ENCODE data around the gene MYO5B.
A peak's percentile ranks its signal among the peaks of the same experiment; 100 is the strongest.

The MYO5B gene

DNA sequence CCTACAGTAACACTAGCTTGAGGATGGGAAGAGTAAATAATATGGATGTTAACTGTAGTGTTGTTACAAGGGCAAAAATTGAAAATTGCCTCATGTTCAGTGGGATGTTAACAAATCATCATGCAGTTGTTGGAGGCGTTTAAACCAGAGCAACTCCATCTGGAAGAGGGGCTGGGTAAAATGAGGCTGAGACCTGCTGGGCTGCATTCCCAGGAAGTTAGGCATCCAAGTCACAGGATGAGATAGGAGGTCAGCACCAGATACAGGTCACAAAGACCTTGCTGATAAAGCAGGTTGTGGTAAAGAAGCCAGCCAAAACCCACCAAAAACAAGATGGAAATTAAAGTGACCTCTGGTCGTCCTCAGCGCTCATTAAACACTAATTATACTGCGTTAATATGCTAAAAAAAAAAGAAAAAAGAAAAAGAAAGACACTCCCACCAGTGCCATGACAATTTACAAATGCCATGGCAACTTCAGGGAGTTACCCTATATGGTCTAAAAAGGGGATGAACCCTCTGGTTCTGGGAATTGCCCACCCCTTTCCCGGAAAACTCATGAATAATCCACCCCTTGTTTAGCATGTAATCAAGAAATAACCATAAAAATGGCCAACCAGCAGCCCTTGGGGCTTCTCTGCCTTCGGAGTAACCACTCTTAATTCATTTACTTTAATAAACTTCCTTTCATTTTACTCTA, 101.4 kb downstream of the MYO5B start:
- peaks cover 58% of the 10 kb centered on the region for H3K4me1 ChIP-seq (ENCODE audit: low read length)

DNA sequence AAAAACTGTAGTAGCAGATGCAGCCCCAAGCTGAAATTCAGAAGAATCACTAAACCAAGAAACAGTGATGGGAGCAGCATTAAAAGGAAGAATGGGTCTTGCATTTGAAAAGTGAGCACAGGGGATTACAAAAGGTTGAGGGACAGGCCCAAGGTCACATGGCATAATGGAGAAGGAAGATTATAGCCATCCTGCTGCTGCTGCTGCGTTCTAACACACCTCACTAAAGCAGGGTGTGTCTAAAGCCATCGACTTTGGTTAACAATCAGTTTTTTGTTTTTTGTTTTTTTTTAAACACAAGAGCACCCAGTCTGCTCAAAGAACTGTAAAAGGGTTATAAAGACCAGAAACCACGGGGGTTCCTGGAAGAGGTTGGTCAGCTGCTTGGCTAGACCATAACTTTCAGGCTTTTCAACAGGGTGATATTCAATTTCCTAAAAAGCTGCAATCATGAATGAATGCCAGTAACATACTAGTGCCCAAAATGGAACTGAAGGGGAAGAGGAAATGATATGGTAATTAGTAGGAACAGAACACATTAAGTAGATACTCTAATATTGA, 102.6 kb downstream of the MYO5B start:
- TF ChIP-seq, protein P1, sequence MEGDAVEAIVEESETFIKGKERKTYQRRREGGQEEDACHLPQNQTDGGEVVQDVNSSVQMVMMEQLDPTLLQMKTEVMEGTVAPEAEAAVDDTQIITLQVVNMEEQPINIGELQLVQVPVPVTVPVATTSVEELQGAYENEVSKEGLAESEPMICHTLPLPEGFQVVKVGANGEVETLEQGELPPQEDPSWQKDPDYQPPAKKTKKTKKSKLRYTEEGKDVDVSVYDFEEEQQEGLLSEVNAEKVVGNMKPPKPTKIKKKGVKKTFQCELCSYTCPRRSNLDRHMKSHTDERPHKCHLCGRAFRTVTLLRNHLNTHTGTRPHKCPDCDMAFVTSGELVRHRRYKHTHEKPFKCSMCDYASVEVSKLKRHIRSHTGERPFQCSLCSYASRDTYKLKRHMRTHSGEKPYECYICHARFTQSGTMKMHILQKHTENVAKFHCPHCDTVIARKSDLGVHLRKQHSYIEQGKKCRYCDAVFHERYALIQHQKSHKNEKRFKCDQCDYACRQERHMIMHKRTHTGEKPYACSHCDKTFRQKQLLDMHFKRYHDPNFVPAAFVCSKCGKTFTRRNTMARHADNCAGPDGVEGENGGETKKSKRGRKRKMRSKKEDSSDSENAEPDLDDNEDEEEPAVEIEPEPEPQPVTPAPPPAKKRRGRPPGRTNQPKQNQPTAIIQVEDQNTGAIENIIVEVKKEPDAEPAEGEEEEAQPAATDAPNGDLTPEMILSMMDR (IDR thresholded peaks at IDR 0.05; ENCODE audit: low read length) = no peak
- TF ChIP-seq EZH2 (optimal IDR thresholded peaks at IDR 0.05; ENCODE audit: low read depth, low read length) = no peak
- TF ChIP-seq EZH2phosphoT487 (IDR thresholded peaks at IDR 0.05; ENCODE audit: low read length) = no peak
- H2AFZ ChIP-seq (ENCODE audit: low read length) = peak overlapping the region; percentile 33
- H4K20me1 ChIP-seq (ENCODE audit: insufficient read depth, low read length) = no peaks in the 10 kb centered on the region
- H3K4me1 ChIP-seq (ENCODE audit: low read length) = peaks cover 46% of the 10 kb centered on the region
- H3K9me2 ChIP-seq (replicated peaks; ENCODE audit: insufficient read depth, low read length) = no peaks in the 10 kb centered on the region
- H3K4me3 ChIP-seq (ENCODE audit: low read length) = peak overlapping the region; percentile 33
- H3K27me3 ChIP-seq (replicated peaks; ENCODE audit: insufficient read depth, low read length) = no peaks in the 10 kb centered on the region
- peaks cover 79% of the 10 kb centered on the region for H3K79me2 ChIP-seq (ENCODE audit: low read length)
- peak overlapping the region; percentile 92 for H3K27ac ChIP-seq (ENCODE audit: low read length)
- H3K36me3 ChIP-seq (replicated peaks; ENCODE audit: insufficient read depth, low read length) = no peaks in the 10 kb centered on the region
- DNase-seq = peak; percentile 21
- H3K9ac ChIP-seq (ENCODE audit: low read length) = peak overlapping the region; percentile 54
- no peaks in the 10 kb centered on the region for H3K9me3 ChIP-seq (replicated peaks; ENCODE audit: insufficient read depth, low read length)
- peak overlapping the region; percentile 83 for H3K4me2 ChIP-seq (ENCODE audit: low read depth, low read length)
- peaks cover 25% of the 10 kb centered on the region for H3F3A ChIP-seq (ENCODE audit: insufficient read depth, low read length)

More for the DNA sequence above, 101.4 kb downstream of the MYO5B start:
- Histone ChIP-seq H3K27ac (ENCODE audit: low read length) (peak overlapping the region; percentile 92; the same call in 1 of the 2 replicates), H3K9me3 (replicated peaks; ENCODE audit: insufficient read depth, low read length) (no peaks in the 10 kb centered on the region), H3K36me3 (replicated peaks; ENCODE audit: insufficient read depth, low read length) (no peaks in the 10 kb centered on the region), H3K9me2 (replicated peaks; ENCODE audit: insufficient read depth, low read length) (no peaks in the 10 kb centered on the region), H3K4me3 (ENCODE audit: low read length) (no peak overlapping the region), H4K20me1 (ENCODE audit: insufficient read depth, low read length) (no peaks in the 10 kb centered on the region), H3F3A (ENCODE audit: insufficient read depth, low read length) (peaks cover 35% of the 10 kb centered on the region), H3K4me2 (ENCODE audit: low read depth, low read length) (peak overlapping the region; percentile 83; the same call in 1 of the 2 replicates), H3K27me3 (replicated peaks; ENCODE audit: insufficient read depth, low read length) (no peaks in the 10 kb centered on the region), H3K79me2 (ENCODE audit: low read length) (peaks cover 77% of the 10 kb centered on the region), H3K9ac (ENCODE audit: low read length) (no peak overlapping the region), H2AFZ (ENCODE audit: low read length) (no peak overlapping the region)
- TF ChIP-seq EZH2 (optimal IDR thresholded peaks at IDR 0.05; ENCODE audit: low read depth, low read length) (no peak), EZH2phosphoT487 (IDR thresholded peaks at IDR 0.05; ENCODE audit: low read length) (no peak)
- TF ChIP-seq, protein P1 (IDR thresholded peaks at IDR 0.05; ENCODE audit: low read length) = no peak
- DNase-seq = no peak

DNA sequence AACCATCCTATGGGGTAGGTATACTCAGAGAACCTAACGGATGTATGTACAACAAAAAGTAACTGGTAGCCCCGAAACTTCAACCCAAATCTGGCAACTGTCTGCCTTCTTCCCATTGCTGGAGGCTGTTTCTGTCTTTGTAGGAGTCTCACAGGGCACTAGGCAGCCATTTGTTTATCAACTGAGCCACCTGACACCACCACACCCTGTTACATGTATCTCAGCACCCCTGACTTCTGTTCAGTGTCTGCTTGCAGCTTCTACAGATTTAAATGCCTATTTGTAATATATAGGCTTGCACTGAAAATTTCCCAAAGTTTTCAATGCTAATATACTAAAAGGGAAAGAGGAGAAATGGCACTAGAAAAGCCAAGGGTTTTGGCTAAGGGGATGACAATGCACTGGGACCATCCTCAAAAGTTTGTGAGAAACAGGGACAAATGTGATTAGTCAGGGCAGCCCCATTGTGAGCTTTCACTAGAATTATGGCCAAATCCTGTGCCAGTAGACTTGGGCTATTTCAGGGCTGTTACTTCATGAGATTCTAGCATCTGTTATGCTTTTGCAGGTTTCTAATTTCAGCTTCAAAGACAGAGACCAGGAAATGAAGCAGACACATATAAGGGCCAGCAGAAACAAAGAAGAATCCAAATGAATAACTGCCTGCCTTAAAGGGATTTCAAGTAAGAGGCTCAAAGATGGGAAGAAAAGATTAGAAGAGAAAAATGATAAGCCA, 103.3 kb downstream of the MYO5B start:
- Histone ChIP-seq H3K9ac (ENCODE audit: low read length) (peak overlapping the region; percentile 54), H3K27me3 (replicated peaks; ENCODE audit: insufficient read depth, low read length) (no peaks in the 10 kb centered on the region), H3K9me3 (replicated peaks; ENCODE audit: insufficient read depth, low read length) (no peaks in the 10 kb centered on the region), H3K4me3 (ENCODE audit: low read length) (peak overlapping the region; percentile 33; the same call in 1 of the 2 replicates), H4K20me1 (ENCODE audit: insufficient read depth, low read length) (no peaks in the 10 kb centered on the region), H3K4me2 (ENCODE audit: low read depth, low read length) (peak overlapping the region; percentile 83), H3K36me3 (replicated peaks; ENCODE audit: insufficient read depth, low read length) (no peaks in the 10 kb centered on the region), H3K9me2 (replicated peaks; ENCODE audit: insufficient read depth, low read length) (no peaks in the 10 kb centered on the region), H3F3A (ENCODE audit: insufficient read depth, low read length) (peaks cover 24% of the 10 kb centered on the region), H3K4me1 (ENCODE audit: low read length) (peaks cover 45% of the 10 kb centered on the region), H2AFZ (ENCODE audit: low read length) (peak overlapping the region; percentile 33), H3K27ac (ENCODE audit: low read length) (peak overlapping the region; percentile 92), H3K79me2 (ENCODE audit: low read length) (peaks cover 77% of the 10 kb centered on the region)
- TF ChIP-seq, protein P1 (IDR thresholded peaks at IDR 0.05; ENCODE audit: low read length) = no peak
- TF ChIP-seq EZH2phosphoT487 (IDR thresholded peaks at IDR 0.05; ENCODE audit: low read length) (no peak), EZH2 (optimal IDR thresholded peaks at IDR 0.05; ENCODE audit: low read depth, low read length) (no peak)
- peak; percentile 69 for DNase-seq
